Activated naive CD4-positive, alpha-beta T cell treated with anti-CD3 and anti-CD28 coated beads, Interleukin-2, amount 50 U/mL, for 72 hours (primary cell): ENCODE measurements around the gene HTR3A. TPM values are rescaled to one million over a fixed set of nuclear protein-coding genes. Genes with fewer than 3 reads are reported as not detected.

Experiments used
- ATAC-seq, 2 donors: fragments of 150-1000 bp; cut with Tn5 transposase; 2 replicates each; pipeline ENCODE4 v1.10.0; 2021; ENCODE audit warnings: mild to moderate bottlenecking in 2 of 2, moderate library complexity in 2 of 2
- DNase-seq, 2 donors: peaks; one replicate each; pipeline ENCODE4 v3.0.0; 2021 to 2022; ENCODE audit warnings: low spot score in 2 of 2
- H3K27ac Mint-ChIP-seq, 2 donors: one replicate each; pipeline ENCODE4 v1.8.0; 2022; ENCODE audit warnings: mild to moderate bottlenecking in 2 of 2, mixed read lengths in 2 of 2
- H3K36me3 Mint-ChIP-seq, 2 donors: one replicate each; pipeline ENCODE4 v1.8.0; 2022; ENCODE audit warnings: mixed read lengths in 2 of 2
- H3K9me3 Mint-ChIP-seq, 2 donors: one replicate each; pipeline ENCODE4 v1.8.0; 2022; ENCODE audit warnings: mixed read lengths in 2 of 2
- total RNA-seq, 2 donors: library from RNA; stranded (reverse); gene quantifications; one replicate each; pipeline ENCODE4 v1.2.3, GENCODE V29; 2022

HTR3A gene
- total RNA-seq, 2 donors from 2014 or later = not detected

- Mint-ChIP-seq H3K9me3 (no peaks in the 10 kb centered on the region), H3K36me3 (no peaks in the 10 kb centered on the region), H3K27ac (no peak overlapping the region)
- DNase-seq = no peak
- ATAC-seq = no peak
These were observed 56.5 kb downstream of the HTR3A start for GRCh38 chr11:114031246-114031966.

GRCh38 chr11:114031967-114032320 is 57.0 kb downstream of the HTR3A start:
- Mint-ChIP-seq H3K9me3 (no peaks in the 10 kb centered on the region), H3K36me3 (no peaks in the 10 kb centered on the region), H3K27ac (no peak overlapping the region)
- ATAC-seq (no peak), DNase-seq (no peak)

- no peak for DNase-seq
- H3K9me3 Mint-ChIP-seq = no peaks in the 10 kb centered on the region
- no peak for ATAC-seq
- no peaks in the 10 kb centered on the region for H3K36me3 Mint-ChIP-seq
- H3K27ac Mint-ChIP-seq = peak overlapping the region in 1 of 2 donors; percentile 10
These were observed 58.2 kb downstream of the HTR3A start for GRCh38 chr11:114033066-114033465.

- no peaks in the 10 kb centered on the region for H3K9me3 Mint-ChIP-seq
- H3K36me3 Mint-ChIP-seq = no peaks in the 10 kb centered on the region
- no peak for DNase-seq
- ATAC-seq = no peak
- no peak overlapping the region for H3K27ac Mint-ChIP-seq
These were observed 58.7 kb downstream of the HTR3A start for GRCh38 chr11:114033572-114033971.

GRCh38 chr11:114034956-114035355 is 60.0 kb downstream of the HTR3A start:
- ATAC-seq = no peak
- no peaks in the 10 kb centered on the region for H3K9me3 Mint-ChIP-seq
- H3K27ac Mint-ChIP-seq = no peak overlapping the region
- DNase-seq = no peak
- H3K36me3 Mint-ChIP-seq = no peaks in the 10 kb centered on the region

- H3K9me3 Mint-ChIP-seq = no peaks in the 10 kb centered on the region
- DNase-seq (peak; percentile 44 to 62), ATAC-seq (peak; percentile 85 to 89)
- H3K36me3 Mint-ChIP-seq = no peaks in the 10 kb centered on the region
- H3K27ac Mint-ChIP-seq = no peak overlapping the region
These were observed 61.4 kb downstream of the HTR3A start for GRCh38 chr11:114036147-114036811.

GRCh38 chr11:114036958-114037357 is 62.0 kb downstream of the HTR3A start:
- DNase-seq (no peak), ATAC-seq (no peak)
- no peaks in the 10 kb centered on the region for H3K9me3 Mint-ChIP-seq
- H3K27ac Mint-ChIP-seq = no peak overlapping the region
- no peaks in the 10 kb centered on the region for H3K36me3 Mint-ChIP-seq

GRCh38 chr11:114039551-114039950 is 64.6 kb downstream of the HTR3A start:
- ATAC-seq (no peak), DNase-seq (no peak)
- Mint-ChIP-seq H3K9me3 (no peaks in the 10 kb centered on the region), H3K36me3 (no peaks in the 10 kb centered on the region), H3K27ac (no peak overlapping the region)

Other genes starting within 250 kb of the HTR3A start
- gene ZW10, start 201.4 kb upstream of the HTR3A start, total RNA-seq = 10 to 100 TPM; 16.5 to 18.5 TPM
- not detected for gene CLDN25, start 195.3 kb upstream of the HTR3A start, total RNA-seq
- gene USP28, start 99.5 kb upstream of the HTR3A start, total RNA-seq = 10 to 100 TPM; 44.5 to 56.4 TPM
- not detected for gene HTR3B, start 70.3 kb upstream of the HTR3A start, total RNA-seq
- gene ZBTB16, start 84.6 kb downstream of the HTR3A start, total RNA-seq = 1 to 10 TPM in 1 of 2 donors, under 1 TPM in 1; 0.99 to 3.1 TPM